ENCODE data around the gene HADHB. TPM values are rescaled to one million over a fixed set of nuclear protein-coding genes. Genes with fewer than 3 reads are reported as not detected.

Gene HADHB
- total RNA-seq, 1 experiment from 2014 or later: 41.3 TPM

DNA sequence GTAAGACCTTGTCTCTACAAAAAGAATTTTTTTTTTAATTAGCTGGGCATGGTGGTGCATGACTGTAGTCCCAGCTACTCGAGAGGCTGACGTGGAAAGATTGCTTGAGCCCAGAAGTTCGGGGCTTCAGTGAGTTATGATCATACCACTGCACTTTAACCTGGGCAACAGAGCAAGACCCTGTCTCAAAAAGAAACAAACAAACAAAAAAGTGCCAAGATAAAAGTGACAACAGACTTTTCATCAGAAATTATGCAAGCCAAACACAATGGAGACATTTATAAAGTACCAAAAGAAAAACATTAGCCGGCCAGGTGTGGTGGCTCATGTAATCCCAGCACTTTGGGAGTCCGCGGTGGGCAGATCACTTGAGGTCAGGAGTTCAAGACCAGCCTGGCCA lies 27.0 kb upstream of the HADHB start:
- H3K27ac Mint-ChIP-seq: no peak overlapping the region
- Histone ChIP-seq H4K91ac (ENCODE audit: insufficient read length, low read depth, low read length) (no peak overlapping the region), H2BK5ac (ENCODE audit: insufficient read length, low read length) (no peak overlapping the region), H2AK5ac (ENCODE audit: insufficient read length, low read length) (no peak overlapping the region), H3K4me2 (ENCODE audit: insufficient read depth, insufficient read length, low read length) (no peak overlapping the region), H4K20me1 (ENCODE audit: control insufficient read depth, insufficient read depth, insufficient read length) (no peaks in the 10 kb centered on the region), H3K23me2 (ENCODE audit: insufficient read length, low read depth, low read length, poor library complexity, severe bottlenecking) (no peaks in the 10 kb centered on the region), H3K27ac (ENCODE audit: insufficient read length, low read depth, low read length) (no peak overlapping the region), H3K56ac (ENCODE audit: insufficient read length, low read depth, low read length) (no peak overlapping the region), H2BK20ac (ENCODE audit: low read depth, low read length, poor library complexity, severe bottlenecking) (no peak overlapping the region), H4K5ac (ENCODE audit: insufficient read length, low read depth, low read length) (no peak overlapping the region), H3K18ac (ENCODE audit: insufficient read length, low read depth, low read length) (no peak overlapping the region), H3K4ac (ENCODE audit: low read depth, low read length) (no peak overlapping the region), H3K23ac (ENCODE audit: insufficient read length, low read depth, low read length) (no peak overlapping the region), H3T11ph (ENCODE audit: low read length) (no peak overlapping the region), H3K79me1 (ENCODE audit: insufficient read depth, low read depth, low read length, poor library complexity, severe bottlenecking) (peaks cover 6% of the 10 kb centered on the region), H3K14ac (ENCODE audit: insufficient read depth, low read length) (no peak overlapping the region), H3K79me2 (ENCODE audit: insufficient read depth, low read length) (no peaks in the 10 kb centered on the region), H3K4me1 (ENCODE audit: insufficient read depth, low read length) (no peaks in the 10 kb centered on the region), H3K9ac (ENCODE audit: extremely low read depth, insufficient read length, low read length) (no peak overlapping the region), H2AFZ (ENCODE audit: low read length) (no peak overlapping the region), H3K9me3 (ENCODE audit: control insufficient read depth, low read depth, low read length) (no peaks in the 10 kb centered on the region), H2BK12ac (ENCODE audit: insufficient read length, low read depth, low read length) (no peak overlapping the region), H2BK120ac (ENCODE audit: low read depth, low read length, poor library complexity, severe bottlenecking) (no peak overlapping the region), H3K27me3 (ENCODE audit: insufficient read depth, low read length) (no peaks in the 10 kb centered on the region), H4K8ac (replicated peaks; ENCODE audit: insufficient read length, low read depth, low read length) (no peak overlapping the region), H2BK15ac (ENCODE audit: low read depth, low read length) (no peak overlapping the region)
- no peak for DNase-seq
- no peak for TF ChIP-seq CTCF (conservative IDR thresholded peaks at IDR 0.05)
- no peaks in the 10 kb centered on the region for H3K4me1 Mint-ChIP-seq
- WGBS (ENCODE audit: extremely low coverage, insufficient read length, low lambda C conversion rate): no CpG with 5 or more reads among the region's 6 CpGs
- no peaks in the 10 kb centered on the region for H3K9me3 Mint-ChIP-seq
- H3K27me3 Mint-ChIP-seq (ENCODE audit: low read depth): no peaks in the 10 kb centered on the region
- H3K4me3 Mint-ChIP-seq: no peak overlapping the region
- H3K36me3 Mint-ChIP-seq (ENCODE audit: insufficient read depth in 1 of 3, low read depth in 3 of 3): peaks cover 9 to 49% (median 31%) of the 10 kb centered on the region in 3 experiments; a peak in 6 of 7 replicates

Measured in H9 (cell line).